ENCODE measurements around the gene RASAL1.

Gene RASAL1

DNA sequence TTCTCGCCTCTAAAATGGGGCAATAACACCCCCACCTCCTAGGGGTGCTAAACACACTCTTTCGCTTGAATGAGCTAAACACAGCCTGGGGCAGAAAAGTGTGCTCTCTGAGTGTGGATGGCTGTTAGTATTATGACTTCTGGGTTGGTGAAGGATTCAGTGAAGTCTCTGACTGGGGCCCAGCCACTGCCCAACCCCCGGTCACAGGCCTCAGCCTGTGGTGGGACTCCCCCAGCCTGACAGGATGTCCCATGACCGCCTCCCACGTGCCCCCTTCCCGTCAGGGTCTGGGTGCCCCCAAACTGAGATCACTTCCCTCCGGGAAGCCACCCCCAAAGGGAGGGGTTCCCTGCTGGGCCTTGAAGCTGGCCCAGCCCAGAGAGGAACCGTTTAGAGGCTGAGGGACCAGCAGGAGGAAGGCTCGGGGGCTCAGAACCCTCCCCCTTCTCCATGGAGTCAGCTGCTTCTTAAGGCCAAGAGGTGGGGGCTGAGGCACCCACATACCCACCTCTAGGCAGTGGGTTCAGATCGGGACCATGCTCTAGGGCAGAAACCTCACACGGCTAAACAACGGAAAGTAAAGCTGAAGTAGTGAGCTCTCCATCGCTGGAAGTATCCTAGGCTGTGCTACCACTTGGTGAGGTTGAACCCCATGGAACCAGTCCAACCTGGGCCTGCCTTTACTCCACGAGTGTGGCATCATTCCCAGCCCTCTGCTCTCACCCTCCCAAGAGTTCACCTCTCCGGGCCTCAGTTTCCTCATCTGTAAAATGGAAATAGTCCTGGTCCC is 65.2 kb downstream of the RASAL1 start:
- Mint-ChIP-seq H3K27ac (no peak overlapping the region), H3K27me3 (ENCODE audit: low read depth) (peaks cover 42% of the 10 kb centered on the region), H3K4me3 (no peak overlapping the region), H3K9me3 (peaks cover 2% of the 10 kb centered on the region), H3K4me1 (peaks cover 13% of the 10 kb centered on the region), H3K36me3 (ENCODE audit: low read depth) (peaks cover 5% of the 10 kb centered on the region)
- TF ChIP-seq, protein P1, sequence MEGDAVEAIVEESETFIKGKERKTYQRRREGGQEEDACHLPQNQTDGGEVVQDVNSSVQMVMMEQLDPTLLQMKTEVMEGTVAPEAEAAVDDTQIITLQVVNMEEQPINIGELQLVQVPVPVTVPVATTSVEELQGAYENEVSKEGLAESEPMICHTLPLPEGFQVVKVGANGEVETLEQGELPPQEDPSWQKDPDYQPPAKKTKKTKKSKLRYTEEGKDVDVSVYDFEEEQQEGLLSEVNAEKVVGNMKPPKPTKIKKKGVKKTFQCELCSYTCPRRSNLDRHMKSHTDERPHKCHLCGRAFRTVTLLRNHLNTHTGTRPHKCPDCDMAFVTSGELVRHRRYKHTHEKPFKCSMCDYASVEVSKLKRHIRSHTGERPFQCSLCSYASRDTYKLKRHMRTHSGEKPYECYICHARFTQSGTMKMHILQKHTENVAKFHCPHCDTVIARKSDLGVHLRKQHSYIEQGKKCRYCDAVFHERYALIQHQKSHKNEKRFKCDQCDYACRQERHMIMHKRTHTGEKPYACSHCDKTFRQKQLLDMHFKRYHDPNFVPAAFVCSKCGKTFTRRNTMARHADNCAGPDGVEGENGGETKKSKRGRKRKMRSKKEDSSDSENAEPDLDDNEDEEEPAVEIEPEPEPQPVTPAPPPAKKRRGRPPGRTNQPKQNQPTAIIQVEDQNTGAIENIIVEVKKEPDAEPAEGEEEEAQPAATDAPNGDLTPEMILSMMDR (IDR thresholded peaks at IDR 0.05; ENCODE audit: unreplicated experiment in 3 of 3), result no peak

DNA sequence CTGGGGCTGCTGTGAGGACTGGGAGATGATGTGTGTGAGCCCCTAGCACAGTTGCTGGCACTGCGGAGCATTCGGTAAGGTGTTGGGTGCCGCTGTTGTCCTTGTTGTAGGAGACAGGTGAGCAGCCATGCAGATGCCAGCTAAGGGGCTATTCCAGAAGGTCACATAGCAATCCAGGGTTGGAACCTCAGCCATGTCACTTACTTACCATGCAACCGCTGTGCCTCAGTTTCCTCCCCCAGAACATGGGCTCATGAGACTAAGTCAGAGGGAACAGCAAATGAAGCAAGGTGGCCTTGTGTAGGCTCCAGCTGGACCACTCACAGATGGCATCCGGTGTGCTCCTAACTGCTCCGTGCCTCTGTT is 65.8 kb downstream of the RASAL1 start:
- H3K36me3 Mint-ChIP-seq (ENCODE audit: low read depth), result peaks cover 4% of the 10 kb centered on the region
- TF ChIP-seq, protein P1 (IDR thresholded peaks at IDR 0.05; ENCODE audit: unreplicated experiment in 3 of 3), result no peak
- peaks cover 2% of the 10 kb centered on the region for H3K9me3 Mint-ChIP-seq
- no peak overlapping the region for H3K27ac Mint-ChIP-seq
- peaks cover 40% of the 10 kb centered on the region for H3K27me3 Mint-ChIP-seq (ENCODE audit: low read depth)
- peaks cover 13% of the 10 kb centered on the region for H3K4me1 Mint-ChIP-seq
- H3K4me3 Mint-ChIP-seq, result no peak overlapping the region

DNA sequence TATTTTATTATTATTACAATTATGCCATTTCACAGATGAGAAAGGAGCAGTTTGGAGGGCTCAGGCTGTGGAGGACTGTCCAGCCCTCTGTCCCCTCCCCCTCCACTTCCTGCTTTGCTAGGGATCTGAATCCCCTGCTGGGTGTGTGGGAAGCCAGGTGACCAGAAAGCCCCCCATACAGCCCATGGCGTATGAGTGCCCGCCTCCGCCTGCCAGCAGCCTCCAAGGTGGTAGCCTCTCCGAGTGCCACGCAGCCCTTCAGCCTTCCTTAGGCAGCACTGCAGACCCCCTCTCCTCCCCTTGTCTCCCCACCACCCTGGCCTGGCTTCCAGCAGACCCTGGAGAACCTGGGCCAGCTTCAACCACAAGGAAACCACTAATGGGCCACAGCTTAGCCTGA is 66.4 kb downstream of the RASAL1 start:
- no peaks in the 10 kb centered on the region for H3K36me3 Mint-ChIP-seq (ENCODE audit: low read depth)
- H3K27me3 Mint-ChIP-seq (ENCODE audit: low read depth), result peaks cover 40% of the 10 kb centered on the region
- TF ChIP-seq, protein P1 (IDR thresholded peaks at IDR 0.05; ENCODE audit: unreplicated experiment in 3 of 3), result no peak
- H3K4me3 Mint-ChIP-seq, result no peak overlapping the region
- no peak overlapping the region for H3K27ac Mint-ChIP-seq
- peaks cover 13% of the 10 kb centered on the region for H3K4me1 Mint-ChIP-seq
- H3K9me3 Mint-ChIP-seq, result peaks cover 2% of the 10 kb centered on the region

DNA sequence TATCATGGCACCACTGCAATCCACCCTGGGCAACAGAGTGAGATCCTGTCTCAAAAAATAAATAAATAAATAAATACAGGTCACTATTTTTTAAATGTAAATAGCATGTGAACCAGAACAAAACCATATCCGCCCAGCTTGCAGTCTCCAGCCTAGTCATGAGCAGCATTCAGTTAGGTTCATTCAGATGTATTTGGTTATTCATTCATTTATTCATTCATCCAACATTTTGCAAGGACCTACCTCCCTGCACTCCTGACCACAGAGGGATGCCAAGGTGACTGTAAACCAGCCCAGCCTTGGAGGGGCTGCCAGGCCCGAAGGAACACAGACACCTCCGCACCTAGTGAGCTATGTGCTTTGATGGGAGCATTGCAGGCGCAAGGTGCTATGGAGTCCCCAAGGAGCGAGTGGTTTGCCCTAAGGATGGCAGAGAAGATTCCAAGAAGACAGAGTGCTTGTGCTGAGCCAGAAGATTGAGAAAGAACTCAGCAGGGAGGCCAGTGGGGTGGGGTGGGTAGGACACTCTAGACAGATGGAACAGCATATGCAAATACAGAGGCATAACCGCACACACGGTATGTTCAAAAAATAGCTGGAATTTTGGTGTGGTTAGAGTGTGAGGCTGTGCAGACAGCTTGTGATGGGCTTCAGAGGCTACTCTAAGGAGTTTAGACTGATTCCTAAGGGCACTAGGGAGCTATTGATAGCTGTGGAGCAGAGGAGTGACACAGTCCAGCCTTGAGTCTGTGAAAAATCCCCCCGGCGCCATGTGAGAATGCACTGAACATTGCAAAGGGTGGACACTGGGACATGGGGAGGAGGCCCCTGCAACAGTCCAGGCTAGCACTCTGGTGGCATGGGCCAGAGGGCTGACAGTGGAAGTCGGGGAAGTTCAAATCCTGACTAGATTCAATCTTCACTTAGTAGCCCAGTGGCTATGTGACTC is 67.3 kb downstream of the RASAL1 start:
- peaks cover 34% of the 10 kb centered on the region for H3K27me3 Mint-ChIP-seq (ENCODE audit: low read depth)
- peaks cover 2% of the 10 kb centered on the region for H3K9me3 Mint-ChIP-seq
- H3K27ac Mint-ChIP-seq, result no peak overlapping the region
- H3K36me3 Mint-ChIP-seq (ENCODE audit: low read depth), result no peaks in the 10 kb centered on the region
- TF ChIP-seq, protein P1 (IDR thresholded peaks at IDR 0.05; ENCODE audit: unreplicated experiment in 3 of 3), result no peak
- no peak overlapping the region for H3K4me3 Mint-ChIP-seq
- H3K4me1 Mint-ChIP-seq, result peaks cover 13% of the 10 kb centered on the region

DNA sequence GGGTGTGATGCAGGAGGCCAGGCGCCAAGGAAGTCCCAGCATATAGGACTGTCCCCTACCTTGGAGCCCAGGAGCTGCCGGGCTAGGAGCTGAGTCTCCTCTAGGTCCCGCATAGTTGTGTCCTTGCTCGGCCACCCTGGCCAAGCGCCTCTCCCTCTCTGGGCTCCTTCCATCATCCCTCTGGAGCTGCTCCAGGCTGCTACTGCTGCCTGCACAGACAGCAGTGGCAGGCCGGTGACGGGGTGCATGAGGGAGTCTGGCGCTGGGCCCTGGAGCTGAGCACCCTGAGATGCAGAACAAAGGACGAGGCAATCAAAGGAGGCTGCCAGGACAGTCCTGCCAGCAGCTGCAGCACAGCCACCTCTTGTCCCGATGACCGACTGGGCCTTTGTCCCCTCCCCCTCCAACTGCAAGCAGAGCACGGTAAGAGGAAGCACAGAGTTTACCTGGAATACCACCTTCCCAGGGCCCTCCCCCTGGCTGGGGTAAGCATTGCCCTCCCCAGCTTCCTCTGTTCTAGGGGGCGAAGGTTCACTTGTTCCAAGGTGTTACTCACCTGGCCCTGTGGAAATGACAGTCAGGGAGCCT is 68.7 kb downstream of the RASAL1 start:
- Mint-ChIP-seq H3K36me3 (ENCODE audit: low read depth) (no peaks in the 10 kb centered on the region), H3K4me3 (no peak overlapping the region), H3K4me1 (peaks cover 9% of the 10 kb centered on the region), H3K27ac (no peak overlapping the region), H3K9me3 (peaks cover 2% of the 10 kb centered on the region), H3K27me3 (ENCODE audit: low read depth) (peaks cover 37% of the 10 kb centered on the region)
- TF ChIP-seq, protein P1 (IDR thresholded peaks at IDR 0.05; ENCODE audit: unreplicated experiment in 3 of 3), result no peak
